Endothelial cell (in vitro differentiated cells): ENCODE data around the gene FCN3. TPM values are rescaled to one million over a fixed set of nuclear protein-coding genes. Genes with fewer than 3 reads are reported as not detected.

Source experiments
- DNase-seq: peaks from one replicate; pipeline ENCODE4 v3.0.0; 2021; ENCODE audit warnings: low spot score
- H3K27ac Mint-ChIP-seq: one replicate; pipeline ENCODE4 v1.8.0; 2021; ENCODE audit warnings: mixed read lengths, inconsistent platforms; ENCODE audit not compliant: unreplicated experiment
- H3K27me3 Mint-ChIP-seq: one replicate; pipeline ENCODE4 v1.8.0; 2021; ENCODE audit warnings: mild to moderate bottlenecking, moderate library complexity, mixed read lengths, inconsistent platforms; ENCODE audit not compliant: unreplicated experiment
- H3K36me3 Mint-ChIP-seq: one replicate; pipeline ENCODE4 v1.8.0; 2021; ENCODE audit warnings: mild to moderate bottlenecking, low read depth, mixed read lengths, inconsistent platforms; ENCODE audit not compliant: unreplicated experiment
- H3K4me1 Mint-ChIP-seq: one replicate; pipeline ENCODE4 v1.8.0; 2021; ENCODE audit warnings: mild to moderate bottlenecking, mixed read lengths, inconsistent platforms; ENCODE audit not compliant: unreplicated experiment
- H3K4me3 Mint-ChIP-seq: one replicate; pipeline ENCODE4 v1.8.0; 2021; ENCODE audit warnings: mild to moderate bottlenecking, mixed read lengths, inconsistent platforms; ENCODE audit not compliant: unreplicated experiment
- H3K9me3 Mint-ChIP-seq: one replicate; pipeline ENCODE4 v1.8.0; 2021; ENCODE audit warnings: mixed read lengths, inconsistent platforms; ENCODE audit not compliant: unreplicated experiment
- total RNA-seq: library from RNA; stranded (reverse); fragmentation: NEBNext Ultra II Directional; extraction: Animal tissue kit (Norgen Biotek cat#: 25700); gene quantifications from one replicate; pipeline ENCODE4 v1.2.1, GENCODE V29; 2021; ENCODE audit not compliant: unreplicated experiment
- TF ChIP-seq, protein P1 (sequence below): fragments of 200-600 bp; sonication (generic); IDR thresholded peaks from one replicate; pipeline ENCODE4 v1.5.0; 2021; ENCODE audit warnings: antibody characterized with exemption; ENCODE audit not compliant: unreplicated experiment

FCN3 gene
- total RNA-seq, 1 donor from 2014 or later, result 132 TPM

DNA sequence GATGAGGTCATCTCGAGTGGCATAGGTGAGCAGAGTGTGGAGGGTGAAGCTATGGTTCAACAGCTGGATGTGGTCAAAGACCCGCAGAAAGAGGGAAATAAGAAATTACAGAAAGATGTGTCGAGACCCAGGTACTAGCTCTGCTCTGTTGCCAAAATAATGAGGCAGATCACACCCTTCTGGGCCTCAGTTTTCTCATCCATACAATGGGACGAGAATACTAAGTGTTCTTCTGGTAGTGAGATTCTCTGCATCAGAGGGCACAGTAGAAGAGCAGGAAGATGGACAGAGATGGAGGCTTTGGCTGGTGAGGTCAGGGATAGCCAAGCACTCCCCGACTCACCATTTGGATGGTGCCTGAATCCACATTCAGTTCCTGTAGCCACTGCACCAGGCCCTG is 18.9 kb downstream of the FCN3 start:
- no peaks in the 10 kb centered on the region for H3K9me3 Mint-ChIP-seq
- no peak for DNase-seq
- TF ChIP-seq, protein P1, sequence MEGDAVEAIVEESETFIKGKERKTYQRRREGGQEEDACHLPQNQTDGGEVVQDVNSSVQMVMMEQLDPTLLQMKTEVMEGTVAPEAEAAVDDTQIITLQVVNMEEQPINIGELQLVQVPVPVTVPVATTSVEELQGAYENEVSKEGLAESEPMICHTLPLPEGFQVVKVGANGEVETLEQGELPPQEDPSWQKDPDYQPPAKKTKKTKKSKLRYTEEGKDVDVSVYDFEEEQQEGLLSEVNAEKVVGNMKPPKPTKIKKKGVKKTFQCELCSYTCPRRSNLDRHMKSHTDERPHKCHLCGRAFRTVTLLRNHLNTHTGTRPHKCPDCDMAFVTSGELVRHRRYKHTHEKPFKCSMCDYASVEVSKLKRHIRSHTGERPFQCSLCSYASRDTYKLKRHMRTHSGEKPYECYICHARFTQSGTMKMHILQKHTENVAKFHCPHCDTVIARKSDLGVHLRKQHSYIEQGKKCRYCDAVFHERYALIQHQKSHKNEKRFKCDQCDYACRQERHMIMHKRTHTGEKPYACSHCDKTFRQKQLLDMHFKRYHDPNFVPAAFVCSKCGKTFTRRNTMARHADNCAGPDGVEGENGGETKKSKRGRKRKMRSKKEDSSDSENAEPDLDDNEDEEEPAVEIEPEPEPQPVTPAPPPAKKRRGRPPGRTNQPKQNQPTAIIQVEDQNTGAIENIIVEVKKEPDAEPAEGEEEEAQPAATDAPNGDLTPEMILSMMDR, result no peak
- peaks cover 21% of the 10 kb centered on the region for H3K36me3 Mint-ChIP-seq
- H3K4me1 Mint-ChIP-seq, result peaks cover 4% of the 10 kb centered on the region
- H3K4me3 Mint-ChIP-seq, result peak overlapping the region; percentile 15
- H3K27me3 Mint-ChIP-seq, result peaks cover 12% of the 10 kb centered on the region
- H3K27ac Mint-ChIP-seq, result no peak overlapping the region

DNA sequence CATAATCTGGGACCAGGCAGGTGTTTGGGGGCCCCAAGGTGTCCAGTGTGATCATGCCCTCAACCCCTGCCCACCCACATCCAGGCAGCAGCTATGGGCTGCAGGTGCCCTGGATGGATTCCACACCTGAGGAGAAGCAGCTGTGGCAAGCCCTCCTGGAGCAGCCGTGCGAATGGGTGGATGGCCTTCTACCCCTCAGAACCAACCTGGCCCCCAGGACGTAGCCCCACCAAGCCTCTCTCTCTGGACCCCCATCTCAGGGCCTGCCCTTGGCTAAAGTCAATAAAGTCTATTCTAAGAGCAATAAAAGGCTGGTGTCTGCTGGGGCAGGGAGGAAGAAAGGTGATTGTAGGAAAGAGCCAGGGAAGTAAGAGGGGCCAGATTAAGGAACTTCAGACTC is 21.0 kb downstream of the FCN3 start:
- peaks cover 14% of the 10 kb centered on the region for H3K36me3 Mint-ChIP-seq
- no peak overlapping the region for H3K27ac Mint-ChIP-seq
- H3K27me3 Mint-ChIP-seq, result peaks cover 7% of the 10 kb centered on the region
- no peaks in the 10 kb centered on the region for H3K9me3 Mint-ChIP-seq
- TF ChIP-seq, protein P1, result no peak
- H3K4me1 Mint-ChIP-seq, result no peaks in the 10 kb centered on the region
- no peak for DNase-seq
- H3K4me3 Mint-ChIP-seq, result peak overlapping the region; percentile 65

DNA sequence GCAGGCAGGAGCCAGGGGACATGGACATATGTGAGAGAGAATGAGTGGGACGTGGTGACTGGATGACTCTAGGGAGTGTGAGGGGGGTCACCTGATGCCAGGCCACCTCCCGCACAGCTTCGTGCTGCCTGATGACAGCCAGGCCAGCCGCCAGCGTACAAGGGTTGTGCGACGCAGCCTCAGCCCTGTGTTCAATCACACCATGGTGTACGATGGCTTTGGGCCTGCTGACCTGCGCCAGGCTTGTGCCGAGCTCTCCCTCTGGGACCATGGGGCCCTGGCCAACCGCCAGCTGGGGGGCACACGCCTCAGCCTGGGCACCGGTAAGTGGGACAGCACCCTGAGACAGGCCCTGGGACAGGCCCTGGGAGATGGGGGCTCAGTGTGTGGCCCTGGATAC is 21.5 kb downstream of the FCN3 start:
- H3K36me3 Mint-ChIP-seq, result peaks cover 14% of the 10 kb centered on the region
- TF ChIP-seq, protein P1, result no peak
- H3K27me3 Mint-ChIP-seq, result peaks cover 8% of the 10 kb centered on the region
- no peaks in the 10 kb centered on the region for H3K9me3 Mint-ChIP-seq
- no peak overlapping the region for H3K27ac Mint-ChIP-seq
- H3K4me3 Mint-ChIP-seq, result peak overlapping the region; percentile 47
- H3K4me1 Mint-ChIP-seq, result no peaks in the 10 kb centered on the region
- no peak for DNase-seq

DNA sequence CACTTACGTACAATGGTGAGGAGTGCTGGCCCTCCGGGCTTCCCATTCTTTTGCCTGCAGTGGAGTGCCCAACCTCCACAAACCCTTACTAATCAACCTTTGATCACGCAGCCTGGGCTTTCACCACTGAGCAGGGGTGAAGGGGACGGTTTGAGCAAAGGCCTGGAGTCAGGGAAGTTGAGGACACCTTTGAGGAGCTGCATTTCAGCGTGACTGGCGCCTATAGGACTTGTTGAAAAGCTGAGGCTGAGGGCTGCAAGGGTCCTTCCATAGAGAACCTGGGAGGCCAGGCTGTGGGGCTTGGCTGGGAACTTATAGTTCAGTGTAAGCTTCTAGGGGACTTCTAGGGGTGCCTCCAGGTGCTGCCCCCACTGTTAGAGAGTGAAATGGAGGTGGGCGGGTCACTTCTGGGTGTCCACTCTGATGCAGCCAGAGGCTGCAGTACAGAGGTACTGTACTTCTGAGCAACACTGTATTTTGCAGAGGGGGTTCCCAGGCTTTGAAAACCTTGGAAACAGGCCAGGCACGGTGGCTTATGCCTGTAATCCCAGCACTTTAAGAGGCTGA is 23.0 kb downstream of the FCN3 start:
- Mint-ChIP-seq H3K4me1 (no peaks in the 10 kb centered on the region), H3K36me3 (peaks cover 9% of the 10 kb centered on the region), H3K4me3 (no peak overlapping the region), H3K27me3 (peaks cover 8% of the 10 kb centered on the region), H3K27ac (no peak overlapping the region), H3K9me3 (no peaks in the 10 kb centered on the region)
- DNase-seq, result no peak
- TF ChIP-seq, protein P1, result no peak

DNA sequence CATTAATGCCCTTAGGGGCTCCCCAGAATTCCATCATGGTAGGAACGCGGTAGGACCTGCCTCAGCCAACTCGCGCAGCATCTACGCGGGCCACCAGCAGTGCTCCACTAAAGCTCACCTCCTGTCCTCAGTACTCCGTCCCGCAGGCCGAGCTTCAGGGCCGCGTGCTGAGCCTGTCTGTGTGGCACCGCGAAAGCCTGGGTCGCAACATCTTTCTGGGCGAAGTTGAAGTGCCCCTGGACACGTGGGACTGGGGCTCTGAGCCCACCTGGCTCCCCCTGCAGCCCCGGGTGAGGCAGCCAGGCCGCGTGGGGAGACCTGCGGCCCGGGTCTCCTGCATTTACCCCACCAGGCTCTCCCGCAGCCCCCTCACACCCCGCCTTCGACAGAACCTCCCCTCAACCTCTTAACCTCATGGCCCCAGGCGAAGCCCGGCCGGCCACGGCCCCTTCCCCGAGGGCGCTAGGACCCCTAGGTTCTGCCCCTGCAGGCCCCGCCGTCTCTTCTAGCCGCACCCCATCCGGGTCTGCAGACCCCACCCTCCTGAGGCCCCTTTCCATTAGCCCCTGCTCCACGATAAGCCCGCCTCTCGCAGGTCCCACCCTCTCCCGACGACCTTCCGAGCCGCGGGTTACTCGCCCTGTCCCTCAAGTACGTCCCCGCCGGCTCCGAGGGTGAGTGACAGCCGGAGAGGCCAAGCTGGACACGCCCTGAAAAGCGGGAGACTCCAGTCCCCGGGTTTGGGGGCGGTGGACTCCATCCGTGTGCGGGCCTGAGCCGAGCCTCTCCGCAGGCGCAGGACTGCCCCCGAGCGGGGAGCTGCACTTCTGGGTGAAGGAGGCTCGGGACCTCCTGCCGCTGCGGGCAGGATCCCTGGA is 23.7 kb downstream of the FCN3 start:
- Mint-ChIP-seq H3K27ac (no peak overlapping the region), H3K36me3 (peaks cover 9% of the 10 kb centered on the region), H3K27me3 (peaks cover 10% of the 10 kb centered on the region), H3K4me1 (no peaks in the 10 kb centered on the region), H3K9me3 (no peaks in the 10 kb centered on the region), H3K4me3 (no peak overlapping the region)
- peak; percentile 56 for DNase-seq
- TF ChIP-seq, protein P1, result no peak
